CD8-positive, alpha-beta memory T cell (primary cell): ENCODE results near the gene DNAJC6. TPM values are rescaled to one million over a fixed set of nuclear protein-coding genes. Genes with fewer than 3 reads are reported as not detected.

ENCODE experiments used
- CTCF ChIA-PET: fragments of 350-600 bp; sonication (Branson Sonifier 250); formaldehyde crosslinking; loops from one replicate; lab custom pipeline; 2021; ENCODE audit warnings: antibody characterized with exemption; lab: Charles Lee
- POLR2A ChIA-PET: fragments of 350-600 bp; sonication (Branson Sonifier 250); formaldehyde crosslinking; loops from one replicate; lab custom pipeline; 2021; ENCODE audit warnings: antibody characterized with exemption; lab: Charles Lee
- DNase-seq, 5 donors: peaks; one replicate each; pipeline versions ENCODE4 v3.0.0 to v3.0.0-alpha.2; 2020 to 2022; ENCODE audit warnings: mixed read lengths in 1 of 5
- H3K27ac ChIP-seq: one replicate; pipeline ENCODE4 v1.7.0; 2013; ENCODE audit warnings: low read depth, mild to moderate bottlenecking, low read length, moderate library complexity
- H3K27me3 ChIP-seq: 2 replicates; pipeline ENCODE4 v1.7.0; 2013; ENCODE audit warnings: low read length, mild to moderate bottlenecking; ENCODE audit not compliant: insufficient read depth, poor library complexity, severe bottlenecking
- H3K36me3 ChIP-seq: 2 replicates; pipeline ENCODE4 v1.7.0; 2013; ENCODE audit warnings: mild to moderate bottlenecking, low read length, moderate library complexity; ENCODE audit not compliant: insufficient read depth
- H3K4me1 ChIP-seq: 2 replicates; pipeline ENCODE4 v1.7.0; 2013; ENCODE audit warnings: mild to moderate bottlenecking, low read length, moderate library complexity; ENCODE audit not compliant: insufficient read depth
- H3K4me3 ChIP-seq: 2 replicates; pipeline ENCODE4 v1.7.0; 2013; ENCODE audit warnings: mild to moderate bottlenecking, low read length
- H3K9me3 ChIP-seq: 2 replicates; pipeline ENCODE4 v1.7.0; 2013; ENCODE audit warnings: mild to moderate bottlenecking, low read length
- H3K27ac Mint-ChIP-seq, 8 donors: one replicate each; pipeline ENCODE4 v1.8.0; 2020 to 2021; ENCODE audit warnings: mixed read lengths in 8 of 8, mild to moderate bottlenecking in 6 of 8, inconsistent platforms in 3 of 8, moderate library complexity in 3 of 8
- H3K27me3 Mint-ChIP-seq, 2 donors: one replicate each; pipeline ENCODE4 v1.8.0; 2020 to 2021; ENCODE audit warnings: mixed read lengths in 2 of 2, mild to moderate bottlenecking in 1 of 2, moderate library complexity in 1 of 2
- H3K36me3 Mint-ChIP-seq, 3 donors: one replicate each; pipeline ENCODE4 v1.8.0; 2020 to 2021; ENCODE audit warnings: mixed read lengths in 3 of 3, inconsistent platforms in 1 of 3, mild to moderate bottlenecking in 1 of 3
- H3K4me1 Mint-ChIP-seq, 3 donors: one replicate each; pipeline ENCODE4 v1.8.0; 2020 to 2021; ENCODE audit warnings: mixed read lengths in 3 of 3, inconsistent platforms in 1 of 3, mild to moderate bottlenecking in 1 of 3
- H3K4me3 Mint-ChIP-seq, 7 donors: one replicate each; pipeline ENCODE4 v1.8.0; 2020 to 2021; ENCODE audit warnings: mixed read lengths in 7 of 7, mild to moderate bottlenecking in 6 of 7, moderate library complexity in 4 of 7, inconsistent platforms in 2 of 7
- H3K9me3 Mint-ChIP-seq, 5 donors: one replicate each; pipeline ENCODE4 v1.8.0; 2020 to 2022; ENCODE audit warnings: mixed read lengths in 5 of 5, mild to moderate bottlenecking in 3 of 5, moderate library complexity in 2 of 5, inconsistent platforms in 1 of 5
- polyA plus RNA-seq: library from polyadenylated mRNA; unstranded; fragments of 300-500 nt; fragmentation: Illumina TruSeq; gene quantifications from one replicate; pipeline ENCODE4 v1.2.3, GENCODE V29; 2021
- total RNA-seq, 2 experiments: library from RNA; stranded (reverse); gene quantifications; one replicate each; pipeline ENCODE4 v1.2.3, GENCODE V29; 2021

Gene DNAJC6
- total and polyA plus RNA-seq, 3 experiments from 2014 or later = 1.0 to 5.6 (median 5.1) TPM

DNA sequence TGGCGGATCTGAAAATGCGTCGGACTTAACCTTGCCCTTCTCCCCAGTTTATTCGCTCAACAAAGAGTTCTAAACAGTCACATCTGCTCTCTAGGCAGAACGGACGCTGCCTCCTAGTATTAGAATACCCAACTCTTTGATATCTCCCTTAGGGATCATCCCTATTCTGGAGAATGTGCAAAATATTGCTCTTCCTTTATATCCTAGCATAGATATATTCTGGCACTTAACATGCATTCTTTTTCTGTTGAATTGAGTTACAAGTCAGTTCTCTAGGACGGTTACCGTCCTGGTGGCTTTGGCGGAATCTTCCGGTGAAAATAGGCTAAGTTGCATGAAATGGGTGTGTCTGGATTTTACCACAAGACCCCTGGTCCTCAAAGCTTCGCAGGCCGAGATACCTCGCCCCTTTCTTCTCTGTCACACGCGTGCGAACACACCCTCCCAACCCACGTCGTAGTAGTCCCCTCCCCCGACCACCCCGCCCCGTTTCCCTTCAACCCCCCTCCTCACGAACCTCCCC is 501 bp upstream of the DNAJC6 start:
- H3K4me3 Mint-ChIP-seq = peak overlapping the region in 3 of 7 donors; percentile 19 to 38 (median 23)
- peaks cover 35 to 51% of the 10 kb centered on the region in 2 donors for H3K27me3 Mint-ChIP-seq
- Histone ChIP-seq H3K9me3 (no peaks in the 10 kb centered on the region), H3K4me3 (no peak overlapping the region), H3K4me1 (no peaks in the 10 kb centered on the region), H3K36me3 (no peaks in the 10 kb centered on the region), H3K27ac (no peak overlapping the region), H3K27me3 (peaks cover 4% of the 10 kb centered on the region)
- no peak overlapping the region for H3K27ac Mint-ChIP-seq
- ChIA-PET POLR2A (no interaction called here), CTCF (interaction anchor here (0.6 kb wide), 1 partner anchor 10 kb away, joined by 3 read pairs; no protein-coding TSS in a partner anchor)
- peaks cover 5 to 14% (median 9%) of the 10 kb centered on the region in 3 donors for H3K4me1 Mint-ChIP-seq
- H3K9me3 Mint-ChIP-seq = peaks cover 0 to 6% (median 3%) of the 10 kb centered on the region in 5 donors
- no peak for DNase-seq
- H3K36me3 Mint-ChIP-seq = peaks cover 0 to 13% (median 0%) of the 10 kb centered on the region in 3 donors

- ChIA-PET CTCF (no interaction called here), POLR2A (no interaction called here)
- Mint-ChIP-seq H3K9me3 (peaks cover 0 to 6% (median 3%) of the 10 kb centered on the region in 5 donors), H3K27me3 (peaks cover 35 to 51% of the 10 kb centered on the region in 2 donors), H3K4me1 (peaks cover 5 to 14% (median 9%) of the 10 kb centered on the region in 3 donors), H3K4me3 (peak overlapping the region in 2 of 7 donors; percentile 10 to 15), H3K36me3 (peaks cover 0 to 13% (median 0%) of the 10 kb centered on the region in 3 donors), H3K27ac (no peak overlapping the region)
- Histone ChIP-seq H3K9me3 (no peaks in the 10 kb centered on the region), H3K4me3 (no peak overlapping the region), H3K27ac (no peak overlapping the region), H3K36me3 (no peaks in the 10 kb centered on the region), H3K4me1 (no peaks in the 10 kb centered on the region), H3K27me3 (peaks cover 4% of the 10 kb centered on the region)
- DNase-seq = no peak
These were observed 790 bp downstream of the DNAJC6 start for GRCh38 chr1:65310078-65310587.

DNA sequence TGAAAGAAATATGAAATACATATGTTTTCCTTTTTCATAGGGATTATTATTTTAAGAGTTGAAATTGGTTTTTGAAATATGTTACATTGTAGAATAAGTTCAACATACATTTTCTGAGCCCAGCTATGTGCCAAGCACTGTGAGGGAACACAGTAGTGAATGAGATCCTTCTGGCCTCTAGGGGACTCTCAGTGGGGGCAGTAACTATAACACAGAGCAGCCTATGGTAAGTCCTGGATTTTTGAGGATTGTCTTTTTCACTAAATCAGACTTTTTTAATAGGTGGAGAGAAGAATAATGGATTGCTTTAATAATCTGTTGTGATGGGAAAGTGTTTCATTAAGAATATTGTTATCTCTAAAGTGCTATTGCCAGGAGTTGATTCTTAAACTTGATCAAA is 2.4 kb downstream of the DNAJC6 start:
- Histone ChIP-seq H3K4me3 (no peak overlapping the region), H3K27me3 (peaks cover 4% of the 10 kb centered on the region), H3K4me1 (no peaks in the 10 kb centered on the region), H3K27ac (no peak overlapping the region), H3K9me3 (no peaks in the 10 kb centered on the region), H3K36me3 (no peaks in the 10 kb centered on the region)
- H3K27ac Mint-ChIP-seq = no peak overlapping the region
- ChIA-PET CTCF (no interaction called here), POLR2A (no interaction called here)
- peaks cover 0 to 6% (median 3%) of the 10 kb centered on the region in 5 donors for H3K9me3 Mint-ChIP-seq
- peaks cover 30 to 51% of the 10 kb centered on the region in 2 donors for H3K27me3 Mint-ChIP-seq
- H3K4me3 Mint-ChIP-seq = no peak overlapping the region
- peaks cover 0 to 13% (median 0%) of the 10 kb centered on the region in 3 donors for H3K36me3 Mint-ChIP-seq
- H3K4me1 Mint-ChIP-seq = peaks cover 5 to 14% (median 9%) of the 10 kb centered on the region in 3 donors
- no peak for DNase-seq

GRCh38 chr1:65316233-65316632 is 6.9 kb downstream of the DNAJC6 start:
- CTCF ChIA-PET = no interaction called here
- POLR2A ChIA-PET = no interaction called here
- peaks cover 4 to 36% (median 12%) of the 10 kb centered on the region in 3 donors for H3K36me3 Mint-ChIP-seq
- Histone ChIP-seq H3K27me3 (no peaks in the 10 kb centered on the region), H3K4me3 (no peak overlapping the region), H3K9me3 (no peaks in the 10 kb centered on the region), H3K4me1 (no peaks in the 10 kb centered on the region), H3K27ac (peak overlapping the region; percentile 17), H3K36me3 (no peaks in the 10 kb centered on the region)
- no peak overlapping the region for H3K4me3 Mint-ChIP-seq
- H3K4me1 Mint-ChIP-seq = no peaks in the 10 kb centered on the region
- peaks cover 3 to 6% (median 3%) of the 10 kb centered on the region in 5 donors for H3K9me3 Mint-ChIP-seq
- peaks cover 14 to 22% of the 10 kb centered on the region in 2 donors for H3K27me3 Mint-ChIP-seq
- DNase-seq = no peak
- H3K27ac Mint-ChIP-seq = no peak overlapping the region

- Mint-ChIP-seq H3K9me3 (peaks cover 3 to 9% (median 3%) of the 10 kb centered on the region in 5 donors), H3K36me3 (peaks cover 4 to 30% (median 12%) of the 10 kb centered on the region in 3 donors), H3K27ac (no peak overlapping the region), H3K4me1 (no peaks in the 10 kb centered on the region), H3K4me3 (no peak overlapping the region), H3K27me3 (peaks cover 5 to 10% of the 10 kb centered on the region in 2 donors)
- POLR2A ChIA-PET = no interaction called here
- CTCF ChIA-PET = no interaction called here
- H3K9me3 ChIP-seq = no peaks in the 10 kb centered on the region
- H3K36me3 ChIP-seq = no peaks in the 10 kb centered on the region
- DNase-seq = no peak
- peak overlapping the region; percentile 14 for H3K27ac ChIP-seq
- no peak overlapping the region for H3K4me3 ChIP-seq
- H3K27me3 ChIP-seq = no peaks in the 10 kb centered on the region
- no peaks in the 10 kb centered on the region for H3K4me1 ChIP-seq
These were observed 8.7 kb downstream of the DNAJC6 start for GRCh38 chr1:65317866-65318653.

- POLR2A ChIA-PET = no interaction called here
- no peak overlapping the region for H3K4me3 Mint-ChIP-seq
These were observed 9.8 kb downstream of the DNAJC6 start for GRCh38 chr1:65319141-65319540.

GRCh38 chr1:65319754-65320153 is 10.4 kb downstream of the DNAJC6 start:
- ChIA-PET CTCF (no interaction called here), POLR2A (no interaction called here)
- DNase-seq = no peak
- no peaks in the 10 kb centered on the region for H3K27me3 ChIP-seq
- H3K4me1 ChIP-seq = no peaks in the 10 kb centered on the region
- Mint-ChIP-seq H3K4me1 (no peaks in the 10 kb centered on the region), H3K4me3 (no peak overlapping the region), H3K36me3 (peaks cover 4 to 34% (median 12%) of the 10 kb centered on the region in 3 donors), H3K27ac (no peak overlapping the region), H3K9me3 (peaks cover 3 to 11% (median 3%) of the 10 kb centered on the region in 5 donors), H3K27me3 (peaks cover 2 to 5% of the 10 kb centered on the region in 2 donors)
- H3K27ac ChIP-seq = no peak overlapping the region
- no peaks in the 10 kb centered on the region for H3K36me3 ChIP-seq
- H3K4me3 ChIP-seq = no peak overlapping the region
- no peaks in the 10 kb centered on the region for H3K9me3 ChIP-seq

More at GRCh38 chr1:65319141-65319540, 9.8 kb downstream of the DNAJC6 start:
- Histone ChIP-seq H3K4me1 (no peaks in the 10 kb centered on the region), H3K27me3 (no peaks in the 10 kb centered on the region), H3K9me3 (no peaks in the 10 kb centered on the region), H3K36me3 (no peaks in the 10 kb centered on the region), H3K4me3 (no peak overlapping the region), H3K27ac (peak overlapping the region; percentile 2)
- no peak for DNase-seq
- Mint-ChIP-seq H3K27me3 (peaks cover 2 to 5% of the 10 kb centered on the region in 2 donors), H3K36me3 (peaks cover 4 to 34% (median 12%) of the 10 kb centered on the region in 3 donors), H3K4me1 (no peaks in the 10 kb centered on the region), H3K27ac (no peak overlapping the region), H3K9me3 (peaks cover 3 to 11% (median 3%) of the 10 kb centered on the region in 5 donors)
- CTCF ChIA-PET = no interaction called here

GRCh38 chr1:65321879-65322278 is 12.5 kb downstream of the DNAJC6 start:
- H3K9me3 ChIP-seq = no peaks in the 10 kb centered on the region
- Mint-ChIP-seq H3K9me3 (peaks cover 3 to 11% (median 3%) of the 10 kb centered on the region in 5 donors), H3K4me1 (no peaks in the 10 kb centered on the region), H3K27ac (no peak overlapping the region), H3K36me3 (peaks cover 4 to 36% (median 12%) of the 10 kb centered on the region in 3 donors), H3K4me3 (no peak overlapping the region), H3K27me3 (peaks cover 0 to 5% of the 10 kb centered on the region in 2 donors)
- no peak for DNase-seq
- H3K36me3 ChIP-seq = no peaks in the 10 kb centered on the region
- H3K27me3 ChIP-seq = no peaks in the 10 kb centered on the region
- CTCF ChIA-PET = no interaction called here
- POLR2A ChIA-PET = no interaction called here
- H3K4me1 ChIP-seq = no peaks in the 10 kb centered on the region
- no peak overlapping the region for H3K4me3 ChIP-seq
- no peak overlapping the region for H3K27ac ChIP-seq
